ENCODE results near the gene OMD.

OMD gene

DNA sequence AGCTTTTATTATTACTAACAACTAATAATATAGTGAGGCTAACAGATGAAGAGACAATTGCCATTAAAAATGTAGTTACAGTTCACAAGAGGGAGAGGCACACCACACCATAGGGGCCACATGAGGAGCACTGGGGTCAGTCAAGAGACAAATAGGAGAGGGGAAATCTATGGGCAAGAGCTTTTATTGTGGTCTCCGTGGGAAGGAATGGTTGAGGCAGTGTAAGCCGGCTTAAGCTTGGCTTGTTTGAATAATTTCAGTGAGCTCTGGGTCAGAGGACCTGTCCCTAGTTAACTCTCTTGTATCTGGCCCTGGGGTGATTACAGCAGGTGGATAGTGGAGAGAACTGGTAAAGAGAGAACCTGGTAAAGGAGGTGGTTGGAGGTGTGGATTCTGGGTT, 55.2 kb downstream of the OMD start:
- DNase-seq: no peak
- no peak for TF ChIP-seq GATA1 (IDR thresholded peaks at IDR 0.05; ENCODE audit: low read depth, low read length)

All from erythroblast (primary cell).